ENCODE measurements around the gene INPP5K. TPM values are rescaled to one million over a fixed set of nuclear protein-coding genes. Genes with fewer than 3 reads are reported as not detected.
A peak's percentile ranks its signal among the peaks of the same experiment; 100 is the strongest.

INPP5K gene
- total RNA-seq, 6 experiments from 2014 or later: 12.7 to 22.6 (median 18.2) TPM

- peaks cover 0 to 7% (median 2%) of the 10 kb centered on the region in 4 donors for H3K4me1 ChIP-seq
- intact Hi-C loops (cut with DNase I): no loop called here
- no peak overlapping the region for H3K27ac ChIP-seq
- peaks cover 4 to 49% (median 21%) of the 10 kb centered on the region in 4 donors for H3K36me3 ChIP-seq
- H3K9me3 ChIP-seq: no peaks in the 10 kb centered on the region
- DNase-seq (no peak), ATAC-seq (no peak)
- TF ChIP-seq POLR2A (IDR thresholded peaks at IDR 0.05): no peak
- no peak for TF ChIP-seq CTCF (IDR thresholded peaks at IDR 0.05)
- no peaks in the 10 kb centered on the region for H3K27me3 ChIP-seq
- H3K4me3 ChIP-seq: no peak overlapping the region
- WGBS (ENCODE audit: insufficient coverage, low coverage, low lambda C conversion rate, missing lambda C conversion rate): 100% methylated on average over 4 of the region's 15 CpGs
Measured at GRCh38 chr17:1539811-1540210, 23.4 kb upstream of the INPP5K start.

- H3K36me3 ChIP-seq: peaks cover 0 to 54% (median 17%) of the 10 kb centered on the region in 4 donors
- H3K4me1 ChIP-seq: no peaks in the 10 kb centered on the region
Measured at GRCh38 chr17:1535737-1536136, 19.3 kb upstream of the INPP5K start.

GRCh38 chr17:1533661-1534325, 17.4 kb upstream of the INPP5K start:
- no peaks in the 10 kb centered on the region for H3K27me3 ChIP-seq
- H3K9me3 ChIP-seq: no peaks in the 10 kb centered on the region
- WGBS (ENCODE audit: insufficient coverage, low coverage, low lambda C conversion rate, missing lambda C conversion rate): 80% methylated on average over 15 of the region's 24 CpGs
- ATAC-seq (no peak), DNase-seq (no peak)
- intact Hi-C loops (cut with DNase I): no loop called here
- no peaks in the 10 kb centered on the region for H3K4me1 ChIP-seq
- TF ChIP-seq POLR2A (IDR thresholded peaks at IDR 0.05) (no peak), CTCF (IDR thresholded peaks at IDR 0.05) (no peak)
- H3K4me3 ChIP-seq: no peak overlapping the region
- H3K36me3 ChIP-seq: peaks cover 0 to 40% (median 11%) of the 10 kb centered on the region in 4 donors
- H3K27ac ChIP-seq: no peak overlapping the region

More at GRCh38 chr17:1535737-1536136, 19.3 kb upstream of the INPP5K start:
- no peaks in the 10 kb centered on the region for H3K27me3 ChIP-seq
- ATAC-seq: no peak
- WGBS (ENCODE audit: insufficient coverage, low coverage, low lambda C conversion rate, missing lambda C conversion rate): 88% methylated on average over 4 of the region's 4 CpGs
- TF ChIP-seq POLR2A (IDR thresholded peaks at IDR 0.05): no peak
- no peak for TF ChIP-seq CTCF (IDR thresholded peaks at IDR 0.05)
- no peak overlapping the region for H3K27ac ChIP-seq
- H3K9me3 ChIP-seq: no peaks in the 10 kb centered on the region
- H3K4me3 ChIP-seq: no peak overlapping the region
- no peak for DNase-seq
- intact Hi-C loops (cut with DNase I): no loop called here

DNA sequence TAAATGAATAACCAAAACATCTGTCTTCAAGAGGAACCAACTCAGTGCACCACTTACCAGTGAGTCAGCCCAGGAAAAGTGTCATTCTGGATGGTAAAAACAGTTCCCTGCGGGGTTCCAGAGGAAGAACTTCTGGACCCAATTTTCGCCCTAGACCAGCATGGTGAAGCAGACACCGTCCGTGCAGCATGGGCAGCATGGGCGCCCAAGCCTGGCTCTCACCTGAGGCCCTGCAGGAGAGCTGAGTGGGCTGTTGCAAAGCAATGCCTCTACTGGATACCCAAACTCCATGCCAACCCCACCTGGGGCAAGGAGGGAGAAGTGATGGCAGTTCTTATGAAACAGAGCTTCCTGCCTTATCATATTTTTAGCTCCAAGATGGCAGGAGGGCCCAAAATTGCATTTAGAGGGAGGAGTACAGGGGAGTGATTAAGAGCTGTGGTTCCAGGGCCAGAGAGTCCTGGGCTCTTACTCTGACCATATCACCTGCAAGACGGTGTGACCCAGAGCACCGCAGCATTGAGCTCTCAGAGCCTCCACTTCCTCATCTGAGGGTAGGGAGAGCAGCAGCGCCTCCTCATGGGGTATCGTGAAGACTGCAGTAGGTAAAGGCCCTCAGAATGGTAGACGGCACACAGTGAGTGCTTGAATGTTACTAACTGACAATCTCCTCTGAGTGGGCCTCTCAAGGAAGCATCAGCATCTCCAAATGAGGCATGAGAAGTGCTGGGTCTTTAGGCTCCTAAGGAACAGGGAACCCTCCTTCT, 16.6 kb upstream of the INPP5K start:
- Histone ChIP-seq H3K27ac (no peak overlapping the region), H3K9me3 (no peaks in the 10 kb centered on the region), H3K4me3 (no peak overlapping the region), H3K36me3 (peaks cover 0 to 33% (median 5%) of the 10 kb centered on the region in 4 donors), H3K4me1 (no peaks in the 10 kb centered on the region), H3K27me3 (no peaks in the 10 kb centered on the region)
- 96% methylated on average over 7 of the region's 10 CpGs for WGBS (ENCODE audit: insufficient coverage, low coverage, low lambda C conversion rate, missing lambda C conversion rate)
- intact Hi-C loops (cut with DNase I): no loop called here
- peak; percentile 25 to 39 (median 28) for ATAC-seq
- DNase-seq: no peak
- TF ChIP-seq CTCF (IDR thresholded peaks at IDR 0.05): peak in 2 of 4 donors; percentile 8 to 12
- TF ChIP-seq POLR2A (IDR thresholded peaks at IDR 0.05): no peak

Measured in right lobe of liver (tissue), 6 donors.